ENCODE results near the gene PCDH11Y. TPM values are rescaled to one million over a fixed set of nuclear protein-coding genes. Genes with fewer than 3 reads are reported as not detected.
"Not testable (repeated sequence)": the region's sequence is repeated elsewhere in the genome, so short reads cannot be mapped to it uniquely, and the experiment has no call there.

Gene PCDH11Y
- polyA plus RNA-seq, 1 experiment = not detected

GRCh38 chrY:5638589-5638988 is 638.5 kb downstream of the PCDH11Y start:
- H3K27me3 ChIP-seq (ENCODE audit: control insufficient read depth, insufficient read depth, low read length); H3K36me3 ChIP-seq (ENCODE audit: control insufficient read depth, insufficient read depth, low read length); POLR2A ChIA-PET; CTCF ChIA-PET; H3K4me3 ChIP-seq (ENCODE audit: low read depth, low read length); DNase-seq (ENCODE audit: low read depth): not testable (repeated sequence)

DNA sequence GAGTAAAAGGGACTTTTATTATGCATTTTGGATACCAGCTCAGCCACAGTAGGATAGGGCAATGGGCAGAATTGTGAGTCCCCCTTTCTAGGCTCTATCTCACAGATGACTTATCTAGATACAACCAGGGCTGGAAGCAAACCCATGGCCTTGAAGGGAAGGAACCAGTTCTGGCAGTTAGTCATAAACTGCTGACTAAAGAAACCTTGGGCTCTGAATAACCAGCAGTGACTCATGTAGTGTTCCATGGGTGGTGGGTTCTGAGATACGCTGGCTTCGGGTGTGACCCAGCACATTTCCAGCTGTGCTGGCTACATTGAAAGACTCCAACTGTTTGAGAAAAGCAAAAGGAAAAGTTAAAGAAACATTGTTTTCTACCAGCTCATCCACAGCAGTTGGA is 679.2 kb downstream of the PCDH11Y start:
- H3K27me3 ChIP-seq (ENCODE audit: control insufficient read depth, insufficient read depth, low read length) = not testable (repeated sequence)

DNA sequence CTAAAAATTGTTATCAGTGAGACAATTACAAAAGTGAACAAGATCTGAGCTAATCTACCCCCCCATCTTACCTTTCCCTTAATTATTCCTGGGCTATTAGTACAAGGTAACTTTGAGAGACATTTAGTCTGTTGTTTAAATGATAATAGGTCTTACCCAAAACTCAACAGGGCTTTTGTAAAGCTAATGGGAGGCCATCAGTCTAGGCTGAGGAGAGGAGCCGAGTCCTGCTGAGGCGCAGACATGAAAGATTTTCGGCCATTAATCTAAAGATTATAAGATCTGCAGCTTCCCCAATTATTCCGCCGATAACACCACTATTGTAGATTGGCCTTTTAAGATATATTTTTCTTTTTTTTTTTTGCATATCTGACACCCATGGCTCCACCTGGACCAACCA is 708.6 kb downstream of the PCDH11Y start:
- DNase-seq (ENCODE audit: low read depth); H3K27me3 ChIP-seq (ENCODE audit: control insufficient read depth, insufficient read depth, low read length); POLR2A ChIA-PET; H3K36me3 ChIP-seq (ENCODE audit: control insufficient read depth, insufficient read depth, low read length); H3K4me3 ChIP-seq (ENCODE audit: low read depth, low read length); CTCF ChIA-PET: not testable (repeated sequence)

More for the DNA sequence above, 679.2 kb downstream of the PCDH11Y start:
- H3K36me3 ChIP-seq (ENCODE audit: control insufficient read depth, insufficient read depth, low read length); CTCF ChIA-PET; DNase-seq (ENCODE audit: low read depth); H3K4me3 ChIP-seq (ENCODE audit: low read depth, low read length); POLR2A ChIA-PET: not testable (repeated sequence)

DNA sequence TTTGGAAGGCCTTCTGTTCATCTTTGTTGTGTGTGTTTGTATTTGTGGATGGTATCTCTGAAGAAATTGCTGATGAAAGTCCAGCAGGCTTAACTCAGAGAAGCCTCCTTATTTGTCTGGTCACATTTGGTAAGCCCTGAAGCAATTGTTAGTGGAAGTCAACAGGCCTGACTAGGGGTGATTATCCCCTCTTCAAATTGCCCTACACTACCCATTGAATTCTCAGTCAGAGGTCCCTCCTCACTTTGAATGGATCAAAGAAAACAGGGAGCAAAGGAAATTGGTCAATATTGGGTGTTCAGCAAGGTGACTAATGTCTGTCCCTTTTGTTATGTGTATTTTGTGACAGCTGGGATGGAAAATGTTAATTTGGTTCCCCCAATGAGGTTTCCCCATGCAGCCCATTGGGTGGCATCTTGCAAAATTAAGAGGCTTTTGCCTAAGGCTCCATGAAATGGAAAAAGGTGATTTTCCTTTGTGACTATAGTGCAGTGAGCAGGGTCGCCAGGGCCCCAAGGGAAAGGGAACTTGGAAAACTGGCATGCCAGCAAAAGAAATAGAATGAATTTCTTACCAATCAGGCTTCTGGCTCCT is 709.8 kb downstream of the PCDH11Y start:
- CTCF ChIA-PET, POLR2A ChIA-PET: not testable (repeated sequence)

GRCh38 chrY:5761403-5761802 is 761.3 kb downstream of the PCDH11Y start:
- H3K27me3 ChIP-seq (ENCODE audit: control insufficient read depth, insufficient read depth, low read length); DNase-seq (ENCODE audit: low read depth); H3K36me3 ChIP-seq (ENCODE audit: control insufficient read depth, insufficient read depth, low read length); H3K4me3 ChIP-seq (ENCODE audit: low read depth, low read length); CTCF ChIA-PET; POLR2A ChIA-PET: not testable (repeated sequence)

More for the DNA sequence above, 709.8 kb downstream of the PCDH11Y start:
- H3K4me3 ChIP-seq (ENCODE audit: low read depth, low read length); H3K36me3 ChIP-seq (ENCODE audit: control insufficient read depth, insufficient read depth, low read length); H3K27me3 ChIP-seq (ENCODE audit: control insufficient read depth, insufficient read depth, low read length); DNase-seq (ENCODE audit: low read depth): not testable (repeated sequence)

GRCh38 chrY:5776485-5776884 is 776.4 kb downstream of the PCDH11Y start:
- POLR2A ChIA-PET; DNase-seq (ENCODE audit: low read depth); H3K27me3 ChIP-seq (ENCODE audit: control insufficient read depth, insufficient read depth, low read length); H3K4me3 ChIP-seq (ENCODE audit: low read depth, low read length); H3K36me3 ChIP-seq (ENCODE audit: control insufficient read depth, insufficient read depth, low read length); CTCF ChIA-PET: not testable (repeated sequence)

Small RNAs within 50 kb of the gene (small RNA-seq; reads per million reads assigned to genes)
- gene RNU2-57P (ENCODE audit: insufficient read length, low read depth, low replicate concordance) = not detected
- gene SNX3P1Y (ENCODE audit: insufficient read length, low read depth, low replicate concordance) = not detected

Data from BJ (cell line).